WTC11 (cell line): ENCODE measurements around the gene SPAG4. TPM values are rescaled to one million over a fixed set of nuclear protein-coding genes. Genes with fewer than 3 reads are reported as not detected.
A peak's percentile ranks its signal among the peaks of the same experiment; 100 is the strongest.

ENCODE experiments used
- ATAC-seq: fragments of 200-7000 bp; cut with Tn5 transposase; 2 replicates; pipeline ENCODE4 v1.10.0; 2021; ENCODE audit warnings: mild to moderate bottlenecking, moderate library complexity
- CTCF ChIA-PET: fragments of 300-600 bp; sonication (Branson Sonifier 250); formaldehyde crosslinking; loops from one replicate; lab custom pipeline; 2021; ENCODE audit warnings: antibody characterized with exemption; lab: Charles Lee
- POLR2A ChIA-PET: fragments of 350-600 bp; sonication (Branson Sonifier 250); formaldehyde crosslinking; loops from one replicate; lab custom pipeline; 2021; ENCODE audit warnings: antibody characterized with exemption; lab: Charles Lee
- DNase-seq: peaks from one replicate; pipeline ENCODE4 v3.0.0; 2021; ENCODE audit warnings: low spot score
- H3K27ac Mint-ChIP-seq: 2 replicates; pipeline ENCODE4 v1.8.0; 2021; ENCODE audit warnings: mixed read lengths
- H3K27me3 Mint-ChIP-seq: 2 replicates; pipeline ENCODE4 v1.8.0; 2021; ENCODE audit warnings: low read depth, mild to moderate bottlenecking, moderate library complexity, mixed read lengths
- H3K36me3 Mint-ChIP-seq: 2 replicates; pipeline ENCODE4 v1.8.0; 2021; ENCODE audit warnings: mixed read lengths
- H3K4me1 Mint-ChIP-seq: 2 replicates; pipeline ENCODE4 v1.8.0; 2022; ENCODE audit warnings: mixed read lengths
- H3K4me3 Mint-ChIP-seq: 2 replicates; pipeline ENCODE4 v1.8.0; 2021; ENCODE audit warnings: mild to moderate bottlenecking, moderate library complexity, mixed read lengths
- H3K9me3 Mint-ChIP-seq: 2 replicates; pipeline ENCODE4 v1.8.0; 2021; ENCODE audit warnings: mixed read lengths
- ATF1 ChIP-seq: sonication (generic); formaldehyde crosslinking; IDR thresholded peaks from 2 replicates; pipeline ENCODE4 v1.8.1; 2023; ENCODE audit warnings: mild to moderate bottlenecking, moderate library complexity, missing genetic modification reagents
- ATF6 ChIP-seq: sonication (generic); formaldehyde crosslinking; IDR thresholded peaks from 2 replicates; pipeline ENCODE4 v1.8.1; 2023; ENCODE audit warnings: mild to moderate bottlenecking, missing genetic modification reagents
- E2F5 ChIP-seq: sonication (generic); formaldehyde crosslinking; IDR thresholded peaks from 2 replicates; pipeline ENCODE4 v1.8.1; 2022; ENCODE audit warnings: mild to moderate bottlenecking, moderate library complexity, missing genetic modification reagents
- ELF4 ChIP-seq: sonication (generic); formaldehyde crosslinking; IDR thresholded peaks from 2 replicates; pipeline ENCODE4 v1.8.1; 2022; ENCODE audit warnings: low read depth, mild to moderate bottlenecking, moderate library complexity, missing genetic modification reagents
- FOXJ3 ChIP-seq: sonication (generic); formaldehyde crosslinking; IDR thresholded peaks from 2 replicates; pipeline ENCODE4 v1.9.0; 2021; ENCODE audit warnings: missing genetic modification reagents, mild to moderate bottlenecking, borderline replicate concordance
- GABPB1 ChIP-seq: sonication (generic); formaldehyde crosslinking; IDR thresholded peaks from 2 replicates; pipeline ENCODE4 v1.8.1; 2023; ENCODE audit warnings: mild to moderate bottlenecking, missing genetic modification reagents
- IRF2 ChIP-seq: sonication (generic); formaldehyde crosslinking; IDR thresholded peaks from 2 replicates; pipeline ENCODE4 v1.8.0; 2022; ENCODE audit warnings: low read depth, missing genetic modification reagents, borderline replicate concordance
- MYBL2 ChIP-seq: sonication (generic); formaldehyde crosslinking; IDR thresholded peaks from 2 replicates; pipeline ENCODE4 v1.8.1; 2023; ENCODE audit warnings: mild to moderate bottlenecking, moderate library complexity, missing genetic modification reagents
- NFYB ChIP-seq: sonication (generic); formaldehyde crosslinking; conservative IDR thresholded peaks from 2 replicates; pipeline ENCODE4 v1.8.0; 2022; ENCODE audit warnings: low read depth, missing genetic modification reagents
- SP1 ChIP-seq: sonication (generic); formaldehyde crosslinking; conservative IDR thresholded peaks from 2 replicates; pipeline ENCODE4 v1.8.1; 2022; ENCODE audit warnings: missing genetic modification reagents
- TEAD1 ChIP-seq: sonication (generic); formaldehyde crosslinking; IDR thresholded peaks from 2 replicates; pipeline ENCODE4 v1.8.0; 2022; ENCODE audit warnings: mild to moderate bottlenecking, missing genetic modification reagents
- TP53 ChIP-seq: sonication (generic); formaldehyde crosslinking; IDR thresholded peaks from 2 replicates; pipeline ENCODE4 v1.8.1; 2023; ENCODE audit warnings: mild to moderate bottlenecking, missing genetic modification reagents
- ZNF121 ChIP-seq: sonication (generic); formaldehyde crosslinking; IDR thresholded peaks from 2 replicates; pipeline ENCODE4 v1.8.0; 2023; ENCODE audit warnings: missing genetic modification reagents
- ZNF263 ChIP-seq: sonication (generic); formaldehyde crosslinking; IDR thresholded peaks from 2 replicates; pipeline ENCODE4 v1.8.1; 2022; ENCODE audit warnings: low read depth, mild to moderate bottlenecking, moderate library complexity, missing genetic modification reagents
- ZNF416 ChIP-seq: fragments of 250-450 bp; sonication (Bioruptor Pico); IDR thresholded peaks from 2 replicates; pipeline ENCODE4 v1.9.0; 2021; ENCODE audit warnings: mild to moderate bottlenecking, inconsistent platforms
- ZNF423 ChIP-seq: fragments of 250-450 bp; sonication (Bioruptor Pico); IDR thresholded peaks from 2 replicates; pipeline ENCODE4 v2.1.2; 2022; ENCODE audit warnings: mild to moderate bottlenecking, moderate library complexity
- ZNF532 ChIP-seq: fragments of 250-450 bp; sonication (Bioruptor Pico); IDR thresholded peaks from 2 replicates; pipeline ENCODE4 v1.9.0; 2021; ENCODE audit warnings: mild to moderate bottlenecking, borderline replicate concordance
- ZNF671 ChIP-seq: fragments of 250-450 bp; sonication (Bioruptor Pico); IDR thresholded peaks from 2 replicates; pipeline ENCODE4 v1.8.0; 2021; ENCODE audit warnings: mild to moderate bottlenecking
- total RNA-seq: library from RNA; stranded (reverse); gene quantifications from 3 replicates; pipeline ENCODE4 v1.2.3, GENCODE V29; 2021
- TF ChIP-seq, protein P1 (sequence below): sonication (generic); formaldehyde crosslinking; IDR thresholded peaks from 2 replicates; pipeline ENCODE4 v1.8.0; 2022; ENCODE audit warnings: mild to moderate bottlenecking, missing genetic modification reagents

Gene SPAG4
- total RNA-seq, 1 experiment from 2014 or later, result 3.5 TPM

- Mint-ChIP-seq H3K4me1 (no peaks in the 10 kb centered on the region), H3K27ac (no peak overlapping the region), H3K27me3 (no peaks in the 10 kb centered on the region), H3K9me3 (no peaks in the 10 kb centered on the region), H3K36me3 (peaks cover 39% of the 10 kb centered on the region), H3K4me3 (no peak overlapping the region)
- ChIA-PET CTCF (interaction anchor here (0.7 kb wide), 1 partner anchor 322 kb away, joined by 3 read pairs; the partner anchor contains the start of gene SCAND1), POLR2A (interaction anchor here (0.5 kb wide), 1 partner anchor 217 kb away, joined by 4 read pairs; no protein-coding TSS in a partner anchor)
- ATAC-seq (no peak), DNase-seq (no peak)
- TF ChIP-seq ZNF416 (CRISPR knock-in tag) (no peak), NFYB (no peak), ZNF263 (CRISPR knock-in tag) (no peak), TP53 (CRISPR knock-in tag) (no peak), ATF1 (CRISPR knock-in tag) (no peak)
Observed at GRCh38 chr20:35632539-35633115, 17.0 kb downstream of the SPAG4 start.

- peak overlapping the region; percentile 62 for H3K27ac Mint-ChIP-seq
- POLR2A ChIA-PET, result no interaction called here
- no peak; the same call in 1 of the 2 replicates for ATAC-seq
- CTCF ChIA-PET, result interaction anchor here (0.9 to 1.4 kb wide), 3 partner anchors 14 to 319 kb away, joined by 3 to 5 read pairs (median 3); partner anchors contain the start of gene SCAND1
- H3K27me3 Mint-ChIP-seq, result no peaks in the 10 kb centered on the region
- no peak for TF ChIP-seq ZNF671 (CRISPR knock-in tag)
- no peak for TF ChIP-seq MYBL2 (CRISPR knock-in tag)
- no peak for TF ChIP-seq ZNF423 (CRISPR knock-in tag)
- no peak for TF ChIP-seq ZNF121 (CRISPR knock-in tag)
- no peak for TF ChIP-seq SP1 (CRISPR knock-in tag)
- TF ChIP-seq FOXJ3 (CRISPR knock-in tag), result no peak
- TF ChIP-seq ZNF532, result no peak
- no peak for TF ChIP-seq E2F5
- no peak for TF ChIP-seq TEAD1 (CRISPR knock-in tag)
- TF ChIP-seq GABPB1 (CRISPR knock-in tag), result no peak
- no peak for TF ChIP-seq ATF6
- no peak for TF ChIP-seq ELF4
- peaks cover 21% of the 10 kb centered on the region for H3K36me3 Mint-ChIP-seq
- H3K9me3 Mint-ChIP-seq, result no peaks in the 10 kb centered on the region
- H3K4me3 Mint-ChIP-seq, result no peak overlapping the region
- no peak for DNase-seq
- peaks cover 24% of the 10 kb centered on the region for H3K4me1 Mint-ChIP-seq
Observed at GRCh38 chr20:35635652-35636051, 20.0 kb downstream of the SPAG4 start.

GRCh38 chr20:35636095-35636494 is 20.5 kb downstream of the SPAG4 start:
- no peaks in the 10 kb centered on the region for H3K9me3 Mint-ChIP-seq
- TF ChIP-seq, protein P1, sequence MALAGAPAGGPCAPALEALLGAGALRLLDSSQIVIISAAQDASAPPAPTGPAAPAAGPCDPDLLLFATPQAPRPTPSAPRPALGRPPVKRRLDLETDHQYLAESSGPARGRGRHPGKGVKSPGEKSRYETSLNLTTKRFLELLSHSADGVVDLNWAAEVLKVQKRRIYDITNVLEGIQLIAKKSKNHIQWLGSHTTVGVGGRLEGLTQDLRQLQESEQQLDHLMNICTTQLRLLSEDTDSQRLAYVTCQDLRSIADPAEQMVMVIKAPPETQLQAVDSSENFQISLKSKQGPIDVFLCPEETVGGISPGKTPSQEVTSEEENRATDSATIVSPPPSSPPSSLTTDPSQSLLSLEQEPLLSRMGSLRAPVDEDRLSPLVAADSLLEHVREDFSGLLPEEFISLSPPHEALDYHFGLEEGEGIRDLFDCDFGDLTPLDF (CRISPR knock-in tag), result no peak
- TF ChIP-seq IRF2 (CRISPR knock-in tag) (no peak), ATF1 (CRISPR knock-in tag) (no peak), TEAD1 (CRISPR knock-in tag) (no peak)
- no peak overlapping the region for H3K4me3 Mint-ChIP-seq
- DNase-seq (no peak), ATAC-seq (no peak)
- H3K27ac Mint-ChIP-seq, result peak overlapping the region; percentile 9; the same call in 1 of the 2 replicates
- H3K4me1 Mint-ChIP-seq, result peaks cover 27% of the 10 kb centered on the region
- POLR2A ChIA-PET, result no interaction called here
- CTCF ChIA-PET, result interaction anchor here (1.4 to 3.5 kb wide), 2 partner anchors 15 to 17 kb away, joined by 3 to 13 read pairs; no protein-coding TSS in a partner anchor
- peaks cover 17% of the 10 kb centered on the region; the same call in 1 of the 2 replicates for H3K36me3 Mint-ChIP-seq
- no peaks in the 10 kb centered on the region for H3K27me3 Mint-ChIP-seq
